Activated CD4-positive, CD25-positive, alpha-beta regulatory T cell treated with anti-CD3 and anti-CD28 coated beads, Interleukin-2, amount 50 U/mL, for 24 hours (primary cell): ENCODE data around the gene ZNF628.

Experiments
- ATAC-seq, 2 donors: fragments of 150-1000 bp; cut with Tn5 transposase; one replicate each; pipeline ENCODE4 v1.10.0; 2021; ENCODE audit warnings: mild to moderate bottlenecking in 1 of 2, moderate library complexity in 1 of 2

The ZNF628 gene

DNA sequence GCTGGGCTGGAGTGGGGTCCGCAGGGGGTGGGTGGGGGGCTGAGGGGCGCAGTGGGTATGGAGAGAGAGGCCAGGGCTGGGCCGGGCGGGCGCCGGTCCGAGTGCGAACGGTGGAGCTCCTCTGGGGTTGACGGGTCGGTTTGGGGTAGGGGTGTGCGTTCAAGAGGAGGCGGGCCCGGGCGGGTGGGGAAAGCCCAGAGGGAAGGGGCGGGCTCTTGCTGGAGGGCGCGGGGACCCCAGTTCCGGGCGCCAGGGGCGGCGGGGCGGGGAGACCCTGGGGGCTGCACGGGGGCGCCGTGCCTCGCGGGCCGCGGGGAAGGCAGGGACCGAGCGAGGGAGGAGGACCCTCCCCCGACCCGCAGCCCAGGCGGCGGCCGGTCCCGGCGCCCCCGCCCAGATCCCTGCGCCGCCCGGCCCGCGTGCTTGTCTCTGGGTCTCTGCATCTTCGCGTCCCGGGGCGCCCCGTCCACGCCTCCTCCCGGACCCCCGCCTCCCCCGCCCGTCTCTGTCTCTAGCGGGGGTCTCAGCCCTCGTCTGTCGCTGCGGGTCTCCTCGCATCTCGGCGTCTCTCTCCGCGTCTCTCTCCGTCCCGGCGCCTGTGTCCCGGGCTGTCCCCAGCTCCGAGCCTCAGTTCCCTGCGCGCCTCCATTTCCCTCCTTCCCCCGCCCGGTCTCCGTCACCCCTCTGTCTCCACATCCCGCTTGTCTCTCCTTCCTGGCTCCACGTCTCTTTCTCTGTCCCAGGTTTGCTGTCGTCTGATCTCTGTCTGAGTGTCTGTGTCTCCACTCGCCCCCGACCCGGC lies 25.1 kb upstream of the ZNF628 start:
- no peak for ATAC-seq

DNA sequence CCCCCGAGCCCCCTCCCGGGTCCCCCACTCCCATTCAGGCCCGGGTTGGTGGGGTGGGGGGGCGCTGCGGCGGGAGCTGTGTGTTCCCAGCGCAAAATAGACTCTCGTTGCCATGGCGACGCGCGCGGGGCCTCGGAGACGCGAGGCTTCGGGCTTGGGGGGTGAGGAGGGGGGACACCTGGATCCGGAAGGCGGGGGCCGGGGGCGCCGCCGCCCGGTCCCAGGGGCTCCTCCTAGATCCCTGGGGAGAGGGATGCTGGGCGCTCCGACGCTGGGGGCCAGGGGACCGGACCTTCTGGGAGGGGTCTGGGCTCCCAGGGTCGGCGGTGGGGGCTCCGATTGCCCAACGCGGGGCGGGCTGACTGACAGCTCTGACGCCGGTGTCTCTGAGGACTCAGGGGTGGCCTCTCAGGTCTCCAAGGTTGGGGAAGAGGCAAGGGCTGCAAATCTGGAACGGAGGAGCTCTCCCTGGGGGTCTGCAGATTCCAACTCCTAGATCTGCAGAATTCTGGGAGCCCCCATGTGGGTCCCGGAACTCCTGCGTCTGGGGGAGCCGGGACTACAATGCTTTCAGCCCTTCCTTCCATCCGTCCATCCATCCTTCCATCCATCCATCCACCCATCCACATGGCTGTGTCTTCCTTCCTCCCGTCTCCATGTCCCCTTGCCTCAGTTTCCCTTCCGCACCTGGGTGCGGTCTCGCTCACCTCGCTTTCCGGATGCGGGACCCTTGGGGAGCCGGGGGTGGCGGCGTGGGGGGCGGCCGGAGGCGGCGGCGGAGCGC lies 24.3 kb upstream of the ZNF628 start:
- ATAC-seq: no peak

DNA sequence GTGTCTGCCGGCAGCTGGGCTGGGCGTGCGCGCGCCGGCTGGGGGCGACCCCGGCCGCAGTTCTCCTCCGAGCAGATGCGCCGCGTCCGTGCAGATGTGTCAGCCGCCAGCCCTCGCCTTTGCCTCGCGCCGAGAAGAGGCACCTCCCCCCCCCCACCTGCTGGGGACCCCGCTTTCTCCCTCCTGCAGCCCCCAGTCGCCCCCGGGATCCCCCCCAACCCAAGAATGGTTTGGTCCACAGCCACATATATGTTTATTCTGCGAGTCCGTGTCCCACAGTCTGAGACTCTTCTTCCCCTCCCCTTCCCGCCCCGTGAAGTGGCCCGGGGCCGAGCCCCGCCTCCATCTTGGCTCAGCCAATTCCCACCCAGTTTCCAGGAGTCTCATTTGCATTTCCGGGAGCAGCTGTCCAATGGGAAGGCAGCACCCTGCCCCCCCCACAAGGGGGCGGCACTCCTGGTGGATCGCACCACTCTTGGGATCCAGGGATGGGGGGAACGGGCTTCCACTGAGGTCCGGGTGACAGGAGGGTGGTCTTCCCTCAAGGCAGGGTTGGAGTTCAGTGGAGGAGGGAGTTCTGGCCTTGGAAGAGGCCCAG lies 23.6 kb upstream of the ZNF628 start:
- ATAC-seq: peak; percentile 32 to 48

DNA sequence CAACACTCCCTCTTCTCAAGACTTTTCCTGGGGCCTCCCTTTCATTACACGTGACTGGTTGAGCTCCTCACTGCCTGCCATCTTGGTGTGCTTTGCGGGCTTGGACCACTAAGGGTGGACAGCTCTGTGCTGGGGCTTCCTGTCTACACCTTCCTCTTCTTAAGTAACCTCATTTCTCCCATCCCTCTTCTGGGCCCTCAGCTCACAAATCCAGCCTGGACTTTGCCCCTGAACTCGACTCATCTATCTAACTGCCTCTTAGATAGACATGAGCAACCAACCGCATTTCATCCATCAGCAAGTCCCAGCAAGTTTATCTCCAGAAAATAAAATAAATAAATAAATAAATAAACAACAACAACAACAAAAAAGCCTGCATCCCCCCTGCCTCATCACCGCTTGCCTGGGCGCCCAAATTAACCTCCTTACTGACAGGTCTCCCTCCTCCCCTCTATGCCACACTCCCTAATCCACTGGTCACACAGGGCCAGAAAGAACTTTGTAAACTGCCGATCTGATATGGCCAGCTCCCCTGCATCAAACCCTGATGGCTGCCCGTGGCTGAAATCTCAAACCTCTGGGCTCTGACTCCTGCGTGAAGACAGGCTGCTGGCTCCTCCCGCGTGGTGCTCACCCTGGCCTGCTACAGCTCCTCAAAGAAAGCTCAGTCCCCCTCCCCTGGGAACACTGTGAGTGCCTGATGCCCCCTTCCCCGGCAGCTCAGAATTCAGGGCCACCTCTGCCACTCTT lies 22.7 kb upstream of the ZNF628 start:
- ATAC-seq: no peak

DNA sequence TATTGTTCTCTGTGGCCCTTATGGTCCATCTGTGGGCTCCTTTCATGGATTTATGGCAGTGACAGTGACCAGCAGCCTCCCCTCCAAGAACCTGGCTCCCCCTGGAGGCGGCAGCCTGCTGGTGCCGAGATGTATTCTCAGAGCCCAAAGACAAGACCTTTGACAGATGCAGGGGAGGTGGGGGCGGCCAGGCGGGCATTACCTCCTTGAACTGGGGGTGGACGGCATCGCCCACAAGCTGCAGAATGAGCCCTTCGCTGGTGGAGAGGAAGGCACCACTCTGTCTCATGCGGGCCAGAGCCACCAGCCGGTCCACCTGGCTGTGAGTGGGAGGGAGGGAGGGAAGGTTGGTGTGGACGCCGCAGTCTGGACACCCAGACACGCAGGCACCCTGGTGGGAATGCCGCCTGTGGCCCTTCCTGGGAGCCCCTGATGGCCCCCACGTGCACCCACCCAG lies 21.6 kb upstream of the ZNF628 start:
- no peak for ATAC-seq

DNA sequence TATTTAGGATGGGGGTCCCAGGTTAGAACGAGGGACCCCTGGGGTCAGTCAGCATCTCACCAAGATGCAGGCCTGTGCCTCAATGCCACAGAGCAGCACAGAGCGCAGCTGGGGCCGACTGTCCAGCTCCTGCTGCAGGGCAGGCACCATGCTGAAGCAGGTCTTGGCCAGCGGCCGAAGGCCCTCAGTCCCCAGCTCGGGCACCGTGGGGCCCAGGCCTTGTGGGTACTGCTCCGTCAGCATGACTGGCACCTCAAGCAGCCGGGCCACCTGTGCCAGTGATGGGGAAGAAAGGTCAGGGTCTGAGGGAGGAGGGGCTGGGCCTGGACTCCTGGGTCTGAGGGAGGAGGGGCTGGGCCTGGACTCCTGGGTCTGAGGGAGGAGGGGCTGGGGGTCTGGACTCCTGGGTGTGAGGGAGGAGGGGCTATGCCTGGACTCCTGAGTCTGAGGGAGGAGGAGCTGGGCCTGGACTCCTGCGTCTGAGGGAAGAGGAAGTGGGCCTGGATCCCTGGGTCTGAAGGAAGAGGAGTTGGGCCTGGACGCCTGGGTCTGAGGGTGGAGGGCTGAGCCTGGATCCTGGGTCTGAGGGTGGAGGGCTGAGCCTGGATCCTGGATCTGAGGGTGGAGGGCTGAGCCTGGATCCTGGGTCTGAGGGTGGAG lies 20.7 kb upstream of the ZNF628 start:
- no peak for ATAC-seq

DNA sequence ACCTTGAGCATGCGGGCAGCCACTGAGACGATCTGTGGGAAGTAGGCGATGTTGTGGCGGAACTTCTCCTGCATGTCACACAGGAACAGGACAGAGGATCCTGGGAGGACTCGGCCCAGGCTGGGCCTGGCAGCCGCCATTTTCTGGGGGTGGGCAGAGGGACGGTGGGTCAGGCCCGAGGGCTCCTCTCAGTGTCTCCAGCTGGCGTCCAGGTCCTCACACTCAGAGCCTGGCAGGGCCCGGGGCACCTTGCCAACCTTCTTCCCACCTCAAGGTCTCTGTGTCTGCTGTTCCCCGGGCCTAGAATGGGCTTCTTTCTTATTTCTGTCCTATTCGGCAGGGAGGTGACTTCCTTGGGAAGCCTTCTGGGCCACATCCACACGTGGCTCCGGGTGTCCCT lies 20.1 kb upstream of the ZNF628 start:
- no peak for ATAC-seq

DNA sequence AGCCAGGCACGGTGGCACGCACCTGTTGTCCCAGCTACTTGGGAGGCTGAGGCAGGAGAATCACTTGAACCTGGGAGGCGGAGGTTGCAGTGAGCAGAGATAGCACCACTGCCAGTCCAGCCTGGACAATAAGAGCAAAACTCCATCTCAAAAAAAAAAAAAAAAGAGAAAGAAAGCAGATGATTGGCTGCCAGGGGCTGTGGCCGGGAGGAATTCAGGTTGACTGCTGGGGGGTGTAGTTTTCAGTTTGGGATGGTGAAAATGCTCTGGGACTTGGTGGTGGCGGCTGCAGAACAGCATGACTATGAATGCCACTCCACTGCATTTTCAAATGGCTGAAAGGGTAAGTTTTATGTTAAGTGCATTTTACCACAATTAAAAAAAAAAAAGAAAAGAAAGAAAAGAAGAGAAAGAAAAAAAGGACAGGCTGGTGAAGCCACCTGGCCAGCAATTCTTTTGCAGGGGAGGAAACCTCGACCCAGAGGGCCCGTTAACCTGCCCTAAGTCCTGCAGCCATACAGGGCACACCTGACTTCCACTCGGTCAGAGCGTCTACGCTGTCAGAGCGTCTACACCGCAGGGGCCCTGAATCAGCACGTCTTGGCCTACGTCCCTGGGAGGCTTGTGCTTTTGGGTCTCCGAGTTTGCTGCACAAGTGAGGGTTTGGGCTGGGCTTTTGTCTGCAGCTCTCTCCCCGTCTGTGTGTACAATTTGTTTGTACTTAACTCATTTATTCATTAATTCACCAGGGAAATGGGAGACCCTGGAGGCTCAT lies 18.5 kb upstream of the ZNF628 start:
- ATAC-seq: no peak

DNA sequence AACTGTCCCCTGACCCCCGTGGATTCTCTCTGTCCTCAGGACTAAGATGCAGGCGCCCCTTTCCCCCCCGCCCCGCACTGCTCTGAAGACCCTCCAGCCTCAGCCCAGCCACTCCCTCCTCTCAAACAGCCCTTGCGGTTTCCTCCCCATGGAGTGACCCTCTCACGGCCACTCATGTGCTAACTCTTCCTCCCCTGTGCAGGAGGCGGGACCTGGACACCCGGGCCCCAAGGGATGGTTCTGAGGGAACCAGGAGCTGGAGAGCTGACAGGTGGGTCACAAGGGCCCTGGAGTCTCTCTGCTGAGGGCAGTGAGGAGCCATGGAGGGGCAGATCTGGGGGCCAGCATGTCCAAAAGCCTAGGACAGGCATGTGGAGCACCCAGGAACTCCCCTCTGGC lies 16.9 kb upstream of the ZNF628 start:
- ATAC-seq: no peak

DNA sequence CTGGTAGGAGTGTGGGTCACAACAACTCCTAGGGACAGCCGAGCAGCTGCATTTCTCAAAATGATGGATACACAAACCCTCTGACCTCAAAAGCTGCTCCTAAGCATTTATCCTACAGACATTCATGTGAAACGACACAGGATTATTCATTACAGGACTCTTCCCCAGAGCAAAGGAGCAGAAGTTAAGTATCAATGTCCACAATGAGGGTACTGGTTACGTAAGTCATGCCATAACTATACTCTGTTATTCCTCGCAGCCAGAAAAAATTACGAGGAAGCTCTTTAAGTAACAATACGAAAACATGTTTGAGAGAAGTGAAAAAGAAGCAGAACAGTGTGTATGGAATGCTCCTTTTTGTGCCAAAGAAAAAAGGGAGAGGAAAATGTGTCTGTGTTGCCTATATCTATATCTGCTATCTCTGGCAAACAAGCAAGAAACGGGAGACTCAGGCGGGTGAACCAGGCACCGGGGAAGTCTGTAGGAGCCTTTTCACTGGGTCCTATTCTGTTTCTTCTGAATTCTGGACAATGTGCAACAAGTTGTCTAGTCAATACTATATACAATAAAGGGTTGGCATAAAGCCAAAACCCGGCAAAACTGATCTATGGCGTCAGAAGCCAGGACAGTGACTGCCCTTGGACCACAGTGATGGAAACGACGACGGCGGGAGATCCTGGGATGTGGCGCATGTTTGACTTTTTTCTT lies 16.3 kb upstream of the ZNF628 start:
- no peak for ATAC-seq

DNA sequence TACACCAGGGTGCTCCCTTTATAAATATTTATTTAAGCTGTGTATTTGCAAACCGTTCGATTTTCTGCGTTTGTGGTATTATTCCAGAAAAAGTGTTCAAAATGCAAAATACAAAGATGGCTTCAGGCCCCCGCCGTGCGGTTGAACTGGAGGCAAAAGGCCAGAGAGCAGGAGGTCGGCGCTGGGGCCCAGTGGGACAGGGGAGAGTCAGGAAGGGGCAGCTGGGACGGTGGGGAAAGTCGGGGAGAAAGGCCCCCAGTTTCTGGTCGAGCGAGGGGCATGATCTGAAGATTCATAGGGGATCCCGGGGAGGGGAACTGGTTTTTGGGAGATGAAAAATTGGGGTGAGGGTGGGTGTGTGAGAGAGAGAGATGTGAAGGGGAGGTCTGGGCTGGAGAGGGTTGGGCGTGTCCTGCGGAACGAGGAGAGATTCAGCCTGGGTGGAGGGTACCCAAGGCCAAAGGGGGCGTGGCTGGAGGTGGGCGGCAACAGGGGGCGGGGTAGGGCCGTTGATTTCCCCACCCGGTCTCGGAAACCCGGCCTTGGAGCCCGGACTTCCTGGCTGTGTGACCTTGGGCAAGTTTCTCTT lies 15.7 kb upstream of the ZNF628 start:
- ATAC-seq: no peak

DNA sequence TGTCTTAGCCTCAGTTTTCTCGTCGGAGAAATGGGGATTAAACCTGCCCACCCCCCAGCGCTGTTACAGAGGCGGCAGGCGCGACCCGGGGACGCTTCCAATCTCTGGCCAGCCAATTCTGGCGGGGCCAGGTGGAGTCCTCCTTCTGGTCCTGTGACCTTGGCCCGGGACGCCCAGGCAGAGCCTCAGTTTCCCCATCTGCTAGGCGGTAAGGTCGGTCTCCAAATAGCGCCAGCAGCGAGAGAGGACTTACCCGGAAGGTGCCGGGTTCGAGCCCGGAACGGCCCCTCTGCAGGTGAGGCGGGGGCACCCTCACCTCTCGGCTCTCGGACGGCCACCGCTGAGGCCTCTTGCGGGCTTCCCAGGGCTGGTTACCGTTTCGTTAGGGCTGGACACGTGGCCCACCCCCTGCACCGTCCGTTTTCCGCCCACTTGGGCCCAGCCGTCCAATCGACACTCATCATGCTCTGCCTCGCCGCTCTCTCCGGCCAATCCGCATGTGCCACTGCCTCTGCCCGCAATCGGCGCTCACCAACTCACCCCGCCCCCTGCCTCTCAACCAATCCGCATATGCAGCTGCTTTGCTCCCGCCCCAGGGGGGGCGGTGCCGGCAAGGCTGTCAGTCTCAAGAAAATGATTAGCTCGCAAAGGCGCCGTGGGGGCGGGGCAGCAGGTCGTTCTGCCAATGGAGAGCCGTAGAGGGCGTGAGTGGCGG lies 15.0 kb upstream of the ZNF628 start, which contains the start of gene ISOC2:
Gene ISOC2, minus strand, starts transcription at position 384 of the 715 bp plus-strand sequence. CDS start 5,156 bp downstream, outside the sequence.
- ATAC-seq: peak; percentile 96

DNA sequence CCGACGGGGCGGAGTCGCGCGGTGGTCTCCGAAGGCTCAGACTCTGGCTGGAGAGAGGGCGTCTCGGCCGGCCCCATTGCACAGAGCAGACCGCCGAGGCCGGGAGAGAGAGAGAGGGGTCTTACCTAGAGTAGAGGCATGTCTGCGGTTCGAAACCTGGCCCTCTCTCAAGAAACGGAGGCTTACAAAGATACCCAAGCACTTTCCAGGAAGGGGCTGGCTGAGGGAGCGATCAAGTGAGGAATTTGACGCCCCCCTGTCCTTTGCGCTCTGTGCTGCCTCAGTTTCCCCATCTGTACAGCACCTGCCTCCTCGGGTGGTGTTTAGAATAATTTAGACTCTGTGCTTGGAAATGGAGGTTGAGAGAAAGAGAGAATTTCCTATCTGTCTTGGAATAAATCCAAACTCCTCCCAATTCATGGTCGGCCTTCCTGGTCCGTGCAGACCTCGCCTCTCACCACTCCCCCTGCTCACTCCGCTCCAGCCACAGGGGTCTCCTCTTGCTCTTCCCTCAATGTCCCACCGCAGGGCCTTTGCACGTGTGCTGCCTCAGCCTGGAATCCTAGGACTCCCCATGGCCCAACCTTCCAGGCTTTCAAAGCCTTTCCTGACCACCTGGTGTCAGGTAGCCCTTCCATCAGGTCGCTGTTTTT lies 14.3 kb upstream of the ZNF628 start:
- no peak for ATAC-seq

DNA sequence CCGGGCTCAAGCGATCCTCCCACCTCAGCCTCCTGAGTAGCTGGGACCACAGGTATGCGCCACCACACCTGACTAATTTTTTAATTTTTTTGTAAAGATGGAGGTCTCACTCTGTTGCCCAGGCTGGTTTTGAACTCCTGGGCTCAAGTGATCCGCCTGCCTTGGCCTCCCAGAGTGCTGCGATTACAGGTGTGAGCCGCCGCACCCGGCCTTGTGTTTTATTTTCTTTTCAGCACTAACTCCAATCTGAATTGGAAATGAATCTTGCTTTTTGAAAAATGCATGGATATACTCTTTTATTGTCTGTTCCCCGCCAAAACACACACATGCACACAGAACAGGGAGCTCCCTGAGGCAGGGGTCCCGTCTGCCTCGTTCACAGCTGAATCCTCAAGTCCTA lies 13.7 kb upstream of the ZNF628 start:
- no peak for ATAC-seq

DNA sequence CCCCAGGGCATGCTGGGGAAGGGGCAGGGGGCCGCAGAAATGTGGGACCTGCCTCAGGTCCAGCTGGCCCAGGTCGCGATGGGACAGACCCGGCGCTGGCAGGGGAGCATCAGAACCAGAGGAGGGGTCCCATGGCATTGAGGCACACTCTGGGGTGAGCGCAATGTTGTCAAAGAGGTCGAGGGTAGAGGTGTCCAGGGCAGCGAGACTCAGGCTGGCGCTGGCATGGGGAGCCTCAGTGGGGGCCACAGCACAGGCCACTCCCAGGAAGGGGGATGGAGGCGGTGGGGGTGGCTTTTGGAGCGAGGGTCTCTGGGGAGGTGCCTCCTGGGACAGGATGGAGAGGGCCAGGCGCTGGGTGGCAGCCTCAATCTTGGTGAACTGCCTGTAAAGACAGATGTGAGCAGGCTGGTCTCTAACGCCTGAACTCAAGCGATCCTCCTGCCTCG lies 12.8 kb upstream of the ZNF628 start:
- ATAC-seq: no peak

DNA sequence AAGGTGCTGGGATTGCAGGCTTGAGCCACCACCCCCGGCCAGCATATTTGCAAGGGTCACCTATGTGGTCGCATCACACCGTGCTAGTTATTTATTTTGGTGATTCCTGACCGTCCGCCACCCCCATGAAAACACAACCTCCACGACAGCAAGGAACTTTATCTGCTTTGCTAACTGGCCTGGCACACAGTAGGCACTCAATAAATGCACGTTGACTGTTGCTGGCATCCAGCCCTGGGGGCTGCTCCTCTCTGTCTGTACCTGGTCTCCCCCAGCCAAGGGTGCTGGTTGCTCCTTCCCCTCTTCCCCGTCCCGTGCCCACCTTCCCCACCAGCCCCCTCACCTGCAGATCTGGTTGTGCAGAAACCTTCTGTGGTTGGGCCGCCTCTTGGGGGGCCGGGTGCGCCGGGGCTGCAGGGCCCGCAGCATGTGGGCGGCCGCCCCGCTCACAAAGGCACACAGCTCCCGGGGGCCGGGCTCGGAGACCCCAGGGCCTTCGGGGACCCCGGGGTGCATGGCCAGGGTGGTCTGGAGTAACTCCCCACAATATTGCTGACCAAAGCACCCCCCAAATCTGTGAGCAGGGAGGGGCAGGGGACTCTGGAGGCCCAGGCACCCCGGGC lies 12.3 kb upstream of the ZNF628 start:
- ATAC-seq: no peak

DNA sequence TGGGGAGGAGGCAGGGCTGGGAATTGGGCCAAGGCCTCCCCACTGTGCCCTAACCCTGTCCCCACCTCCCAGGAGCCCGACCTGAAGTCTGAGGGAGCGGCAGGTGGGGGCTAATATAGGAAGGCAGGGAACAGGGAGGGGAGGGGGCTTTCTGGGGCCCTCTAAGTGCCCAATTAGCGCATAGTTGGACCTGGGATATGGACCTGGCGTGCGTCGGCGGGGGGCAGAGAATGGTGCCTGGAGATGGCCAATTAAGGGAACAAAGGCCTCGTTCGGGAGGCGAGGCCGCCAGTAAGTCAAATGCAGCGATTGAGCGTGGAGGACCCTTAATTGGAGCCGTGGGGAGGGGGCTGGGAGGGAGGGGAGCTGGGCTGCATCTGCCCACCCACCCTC lies 11.8 kb upstream of the ZNF628 start, which contains the start of gene C19orf85:
Gene C19orf85, minus strand, starts transcription at position 90 of the 393 bp plus-strand sequence. CDS start 197 bp downstream, outside the sequence.
- ATAC-seq: no peak
